ENCODE measurements around the gene ARHGEF2. TPM values are rescaled to one million over a fixed set of nuclear protein-coding genes. Genes with fewer than 3 reads are reported as not detected.

Gene ARHGEF2
- total and polyA plus RNA-seq, 9 of the 15 experiments (the other 6 are each of a cell fraction or from before 2014, with no cell fraction given): 7.1 to 162 (median 62.2) TPM

DNA sequence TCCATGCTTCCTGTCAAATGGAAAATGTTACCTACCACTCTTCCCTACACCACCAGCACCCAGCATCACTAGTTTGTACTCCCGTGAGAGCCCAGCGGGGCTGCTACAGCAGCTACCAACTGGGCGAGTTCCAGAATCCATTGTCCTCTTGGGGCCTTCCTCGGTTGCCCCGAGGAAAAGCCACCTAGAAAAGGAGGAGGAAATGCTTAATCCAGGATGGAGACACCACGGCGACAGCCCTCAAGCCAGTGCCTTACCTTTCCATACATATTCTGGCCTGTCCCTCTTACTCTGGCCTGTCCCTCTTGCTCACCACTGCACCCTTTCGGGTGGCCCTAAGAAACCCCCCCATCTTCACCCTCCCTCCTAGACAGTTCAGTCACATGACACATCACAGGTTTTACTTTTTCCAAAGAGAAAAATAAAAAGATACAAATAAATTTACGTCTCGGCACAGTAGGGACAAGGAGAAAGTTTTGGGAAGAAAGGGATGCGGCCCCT, 67.7 kb downstream of the ARHGEF2 start (continued):
- TF ChIP-seq, protein P1, sequence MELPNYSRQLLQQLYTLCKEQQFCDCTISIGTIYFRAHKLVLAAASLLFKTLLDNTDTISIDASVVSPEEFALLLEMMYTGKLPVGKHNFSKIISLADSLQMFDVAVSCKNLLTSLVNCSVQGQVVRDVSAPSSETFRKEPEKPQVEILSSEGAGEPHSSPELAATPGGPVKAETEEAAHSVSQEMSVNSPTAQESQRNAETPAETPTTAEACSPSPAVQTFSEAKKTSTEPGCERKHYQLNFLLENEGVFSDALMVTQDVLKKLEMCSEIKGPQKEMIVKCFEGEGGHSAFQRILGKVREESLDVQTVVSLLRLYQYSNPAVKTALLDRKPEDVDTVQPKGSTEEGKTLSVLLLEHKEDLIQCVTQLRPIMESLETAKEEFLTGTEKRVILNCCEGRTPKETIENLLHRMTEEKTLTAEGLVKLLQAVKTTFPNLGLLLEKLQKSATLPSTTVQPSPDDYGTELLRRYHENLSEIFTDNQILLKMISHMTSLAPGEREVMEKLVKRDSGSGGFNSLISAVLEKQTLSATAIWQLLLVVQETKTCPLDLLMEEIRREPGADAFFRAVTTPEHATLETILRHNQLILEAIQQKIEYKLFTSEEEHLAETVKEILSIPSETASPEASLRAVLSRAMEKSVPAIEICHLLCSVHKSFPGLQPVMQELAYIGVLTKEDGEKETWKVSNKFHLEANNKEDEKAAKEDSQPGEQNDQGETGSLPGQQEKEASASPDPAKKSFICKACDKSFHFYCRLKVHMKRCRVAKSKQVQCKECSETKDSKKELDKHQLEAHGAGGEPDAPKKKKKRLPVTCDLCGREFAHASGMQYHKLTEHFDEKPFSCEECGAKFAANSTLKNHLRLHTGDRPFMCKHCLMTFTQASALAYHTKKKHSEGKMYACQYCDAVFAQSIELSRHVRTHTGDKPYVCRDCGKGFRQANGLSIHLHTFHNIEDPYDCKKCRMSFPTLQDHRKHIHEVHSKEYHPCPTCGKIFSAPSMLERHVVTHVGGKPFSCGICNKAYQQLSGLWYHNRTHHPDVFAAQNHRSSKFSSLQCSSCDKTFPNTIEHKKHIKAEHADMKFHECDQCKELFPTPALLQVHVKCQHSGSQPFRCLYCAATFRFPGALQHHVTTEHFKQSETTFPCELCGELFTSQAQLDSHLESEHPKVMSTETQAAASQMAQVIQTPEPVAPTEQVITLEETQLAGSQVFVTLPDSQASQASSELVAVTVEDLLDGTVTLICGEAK (IDR thresholded peaks at IDR 0.05): no peak; the same call in 1 of the 2 replicates
- TF ChIP-seq, protein P1 (CRISPR knock-in tag; IDR thresholded peaks at IDR 0.05): no peak
- peak; percentile 97 for TF ChIP-seq TOE1 (IDR thresholded peaks at IDR 0.05; ENCODE audit: borderline replicate concordance)
- TF ChIP-seq TOE1 (CRISPR knock-in tag; IDR thresholded peaks at IDR 0.05; ENCODE audit: borderline replicate concordance, low read depth): no peak
- TF ChIP-seq, protein P2, sequence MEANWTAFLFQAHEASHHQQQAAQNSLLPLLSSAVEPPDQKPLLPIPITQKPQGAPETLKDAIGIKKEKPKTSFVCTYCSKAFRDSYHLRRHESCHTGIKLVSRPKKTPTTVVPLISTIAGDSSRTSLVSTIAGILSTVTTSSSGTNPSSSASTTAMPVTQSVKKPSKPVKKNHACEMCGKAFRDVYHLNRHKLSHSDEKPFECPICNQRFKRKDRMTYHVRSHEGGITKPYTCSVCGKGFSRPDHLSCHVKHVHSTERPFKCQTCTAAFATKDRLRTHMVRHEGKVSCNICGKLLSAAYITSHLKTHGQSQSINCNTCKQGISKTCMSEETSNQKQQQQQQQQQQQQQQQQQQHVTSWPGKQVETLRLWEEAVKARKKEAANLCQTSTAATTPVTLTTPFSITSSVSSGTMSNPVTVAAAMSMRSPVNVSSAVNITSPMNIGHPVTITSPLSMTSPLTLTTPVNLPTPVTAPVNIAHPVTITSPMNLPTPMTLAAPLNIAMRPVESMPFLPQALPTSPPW (CRISPR knock-in tag; IDR thresholded peaks at IDR 0.05): peak; percentile 84; the same call in 1 of the 2 replicates
- TF ChIP-seq TEAD1 (CRISPR knock-in tag; IDR thresholded peaks at IDR 0.05): no peak
- TF ChIP-seq DACH1 (IDR thresholded peaks at IDR 0.05; ENCODE audit: partially characterized antibody): no peak
- no peak for TF ChIP-seq POLR2H (tag; IDR thresholded peaks at IDR 0.05; ENCODE audit: low read depth)
- TF ChIP-seq ZKSCAN1 (IDR thresholded peaks at IDR 0.05; ENCODE audit: low read depth, low read length): no peak
- TF ChIP-seq XRCC4 (IDR thresholded peaks at IDR 0.05; ENCODE audit: extremely low read depth, insufficient read depth, insufficient read length): no peak
- no peak for TF ChIP-seq HNRNPL (IDR thresholded peaks at IDR 0.05; ENCODE audit: low read depth, low read length)
- no peak for TF ChIP-seq PML (IDR thresholded peaks at IDR 0.05; ENCODE audit: low read length)
- TF ChIP-seq, protein P3, sequence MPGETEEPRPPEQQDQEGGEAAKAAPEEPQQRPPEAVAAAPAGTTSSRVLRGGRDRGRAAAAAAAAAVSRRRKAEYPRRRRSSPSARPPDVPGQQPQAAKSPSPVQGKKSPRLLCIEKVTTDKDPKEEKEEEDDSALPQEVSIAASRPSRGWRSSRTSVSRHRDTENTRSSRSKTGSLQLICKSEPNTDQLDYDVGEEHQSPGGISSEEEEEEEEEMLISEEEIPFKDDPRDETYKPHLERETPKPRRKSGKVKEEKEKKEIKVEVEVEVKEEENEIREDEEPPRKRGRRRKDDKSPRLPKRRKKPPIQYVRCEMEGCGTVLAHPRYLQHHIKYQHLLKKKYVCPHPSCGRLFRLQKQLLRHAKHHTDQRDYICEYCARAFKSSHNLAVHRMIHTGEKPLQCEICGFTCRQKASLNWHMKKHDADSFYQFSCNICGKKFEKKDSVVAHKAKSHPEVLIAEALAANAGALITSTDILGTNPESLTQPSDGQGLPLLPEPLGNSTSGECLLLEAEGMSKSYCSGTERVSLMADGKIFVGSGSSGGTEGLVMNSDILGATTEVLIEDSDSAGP (CRISPR knock-in tag; IDR thresholded peaks at IDR 0.05): peak; percentile 56; the same call in 1 of the 2 replicates
- no peak for TF ChIP-seq MTA2 (IDR thresholded peaks at IDR 0.05; ENCODE audit: low read depth)
- TF ChIP-seq, protein P4, sequence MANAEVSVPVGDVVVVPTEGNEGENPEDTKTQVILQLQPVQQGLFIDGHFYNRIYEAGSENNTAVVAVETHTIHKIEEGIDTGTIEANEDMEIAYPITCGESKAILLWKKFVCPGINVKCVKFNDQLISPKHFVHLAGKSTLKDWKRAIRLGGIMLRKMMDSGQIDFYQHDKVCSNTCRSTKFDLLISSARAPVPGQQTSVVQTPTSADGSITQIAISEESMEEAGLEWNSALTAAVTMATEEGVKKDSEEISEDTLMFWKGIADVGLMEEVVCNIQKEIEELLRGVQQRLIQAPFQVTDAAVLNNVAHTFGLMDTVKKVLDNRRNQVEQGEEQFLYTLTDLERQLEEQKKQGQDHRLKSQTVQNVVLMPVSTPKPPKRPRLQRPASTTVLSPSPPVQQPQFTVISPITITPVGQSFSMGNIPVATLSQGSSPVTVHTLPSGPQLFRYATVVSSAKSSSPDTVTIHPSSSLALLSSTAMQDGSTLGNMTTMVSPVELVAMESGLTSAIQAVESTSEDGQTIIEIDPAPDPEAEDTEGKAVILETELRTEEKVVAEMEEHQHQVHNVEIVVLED (CRISPR knock-in tag; IDR thresholded peaks at IDR 0.05): no peak

All from K562 (cell line).